ENCODE data around the gene KLHL40.

- TF ChIP-seq TARDBP (IDR thresholded peaks at IDR 0.05), result no peak
- no peak for TF ChIP-seq SUZ12 (IDR thresholded peaks at IDR 0.05)
- TF ChIP-seq ZNF384 (IDR thresholded peaks at IDR 0.05), result no peak
- no peak for TF ChIP-seq FOXM1 (IDR thresholded peaks at IDR 0.05; ENCODE audit: borderline replicate concordance)
Measured at GRCh38 chr3:42659451-42660130, 25.7 kb upstream of the KLHL40 start.
